Measurements from ENCODE around the gene SZT2.
A peak's percentile ranks its signal among the peaks of the same experiment; 100 is the strongest.
"Not testable (repeated sequence)": the region's sequence is repeated elsewhere in the genome, so short reads cannot be mapped to it uniquely, and the experiment has no call there.

The SZT2 gene

DNA sequence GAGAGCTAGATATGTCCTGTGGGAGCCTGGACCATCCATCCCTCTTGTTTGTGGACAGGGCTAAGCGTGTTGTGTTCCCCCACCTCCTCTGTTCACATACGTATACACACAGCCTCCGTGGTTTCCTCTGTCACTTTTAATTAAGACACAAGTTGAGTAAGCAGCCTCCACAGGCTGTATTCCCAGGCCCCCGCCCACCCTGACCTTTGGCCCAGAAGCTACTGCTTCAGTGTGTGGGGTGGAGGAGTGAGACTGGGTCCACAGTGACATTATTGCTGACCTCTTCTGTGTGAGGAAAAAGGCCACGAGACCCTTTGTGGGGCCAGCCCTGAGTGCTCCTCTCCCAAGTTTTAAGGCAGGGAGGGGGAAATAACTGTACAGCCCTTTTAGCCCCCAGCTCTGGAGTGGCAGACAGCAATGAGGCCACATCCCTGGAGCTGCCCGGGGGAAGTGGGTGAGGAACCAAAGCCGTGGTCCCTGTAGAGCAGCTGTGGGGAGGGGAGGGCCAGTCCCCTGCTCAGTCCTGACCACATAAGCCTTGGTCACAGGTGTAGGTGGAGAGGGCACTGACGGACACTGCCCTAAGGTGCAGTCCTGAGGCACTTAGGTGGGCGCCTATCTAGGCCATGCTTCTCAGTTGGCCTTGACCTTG is 26.3 kb upstream of the SZT2 start:
- DNase-seq (ENCODE audit: low read depth), result no peak

DNA sequence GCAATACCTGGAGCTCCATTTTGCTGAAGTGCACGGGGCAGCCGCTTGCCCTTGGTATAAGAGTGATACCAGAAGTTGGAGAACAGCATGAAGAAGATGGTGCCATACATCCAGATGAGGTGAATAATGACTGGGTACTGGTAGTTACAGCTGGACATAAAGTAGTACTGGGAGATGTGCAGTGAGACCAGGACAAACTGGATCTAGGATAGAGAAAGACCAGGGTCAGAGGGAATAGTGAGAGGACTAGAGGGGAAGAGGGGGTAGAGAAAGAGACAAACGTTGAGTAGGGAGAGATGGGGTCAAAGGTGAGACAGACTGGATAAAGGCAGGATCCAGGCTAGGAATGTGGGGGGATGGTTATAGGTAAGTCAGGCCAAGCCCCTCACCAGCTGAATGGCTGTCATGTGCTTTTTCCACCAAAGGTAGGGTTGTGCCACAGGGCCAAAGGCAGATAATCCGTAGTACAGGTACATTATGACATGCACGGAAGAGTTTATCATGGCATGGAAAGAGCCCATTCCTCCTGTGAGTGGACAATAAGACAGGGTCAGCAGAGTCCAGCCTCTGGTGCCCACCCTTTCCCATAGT is 25.7 kb upstream of the SZT2 start:
- no peak for DNase-seq (ENCODE audit: low read depth)

DNA sequence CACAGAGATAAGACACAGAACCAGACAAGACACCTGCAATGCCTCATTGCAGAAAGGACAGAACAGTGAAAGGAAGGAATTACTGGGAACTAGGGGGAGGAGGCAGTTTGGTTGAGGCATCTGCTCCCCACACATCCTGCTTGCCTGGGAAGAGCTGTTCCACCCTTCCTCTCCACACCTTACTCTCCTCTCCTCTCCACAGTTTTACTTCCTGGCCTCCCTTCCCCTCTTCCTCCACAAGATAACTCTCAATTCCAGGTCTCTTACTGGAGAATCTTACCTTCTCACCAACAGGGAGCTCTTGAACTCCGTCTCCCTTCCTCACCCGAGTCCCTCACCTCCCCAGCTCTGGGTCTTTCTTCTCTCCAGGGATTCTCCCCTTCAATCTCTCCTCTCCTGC is 24.0 kb upstream of the SZT2 start:
- DNase-seq (ENCODE audit: low read depth), result no peak

DNA sequence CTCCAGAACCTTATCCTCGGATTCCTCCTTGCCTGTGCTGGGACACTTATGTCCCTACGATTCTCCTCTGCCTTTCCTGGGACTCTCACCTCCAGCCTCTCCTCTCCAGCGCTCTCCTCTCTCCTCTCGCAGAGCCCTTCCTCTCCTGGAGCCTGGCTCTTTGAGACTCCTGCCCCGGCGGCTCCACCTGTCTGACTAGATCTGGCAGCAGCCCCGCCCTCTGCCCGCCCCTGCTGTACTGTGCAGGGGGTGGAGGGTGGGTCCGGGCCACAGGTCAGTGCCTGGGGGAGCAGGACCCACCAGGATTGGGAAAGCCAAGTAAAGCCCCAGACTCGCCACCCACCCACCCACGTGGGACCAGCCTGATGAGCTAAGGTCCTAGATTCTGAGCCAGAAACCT is 23.5 kb upstream of the SZT2 start:
- DNase-seq (ENCODE audit: low read depth), result no peak

DNA sequence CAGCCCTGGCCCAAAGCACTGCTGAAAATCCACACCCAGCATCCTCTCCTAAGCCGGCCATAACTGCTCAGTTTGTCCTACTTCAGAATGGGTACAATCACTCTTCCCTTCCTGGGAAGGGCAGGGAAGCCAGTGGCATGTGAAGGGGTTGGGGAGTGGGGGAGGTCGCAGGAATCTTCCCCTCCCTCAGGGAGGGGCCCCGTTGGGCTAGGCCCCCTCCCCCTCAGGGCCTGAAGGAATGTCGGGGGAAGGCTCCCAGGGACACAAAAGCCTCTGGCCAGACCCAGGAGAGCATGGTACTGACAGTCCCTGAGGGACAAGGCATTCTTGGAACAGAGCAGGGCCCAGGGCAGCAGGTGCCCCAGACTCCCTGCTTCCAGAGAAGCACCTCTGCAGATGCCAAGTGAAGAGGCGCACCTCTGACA is 23.1 kb upstream of the SZT2 start:
- DNase-seq (ENCODE audit: low read depth), result no peak

DNA sequence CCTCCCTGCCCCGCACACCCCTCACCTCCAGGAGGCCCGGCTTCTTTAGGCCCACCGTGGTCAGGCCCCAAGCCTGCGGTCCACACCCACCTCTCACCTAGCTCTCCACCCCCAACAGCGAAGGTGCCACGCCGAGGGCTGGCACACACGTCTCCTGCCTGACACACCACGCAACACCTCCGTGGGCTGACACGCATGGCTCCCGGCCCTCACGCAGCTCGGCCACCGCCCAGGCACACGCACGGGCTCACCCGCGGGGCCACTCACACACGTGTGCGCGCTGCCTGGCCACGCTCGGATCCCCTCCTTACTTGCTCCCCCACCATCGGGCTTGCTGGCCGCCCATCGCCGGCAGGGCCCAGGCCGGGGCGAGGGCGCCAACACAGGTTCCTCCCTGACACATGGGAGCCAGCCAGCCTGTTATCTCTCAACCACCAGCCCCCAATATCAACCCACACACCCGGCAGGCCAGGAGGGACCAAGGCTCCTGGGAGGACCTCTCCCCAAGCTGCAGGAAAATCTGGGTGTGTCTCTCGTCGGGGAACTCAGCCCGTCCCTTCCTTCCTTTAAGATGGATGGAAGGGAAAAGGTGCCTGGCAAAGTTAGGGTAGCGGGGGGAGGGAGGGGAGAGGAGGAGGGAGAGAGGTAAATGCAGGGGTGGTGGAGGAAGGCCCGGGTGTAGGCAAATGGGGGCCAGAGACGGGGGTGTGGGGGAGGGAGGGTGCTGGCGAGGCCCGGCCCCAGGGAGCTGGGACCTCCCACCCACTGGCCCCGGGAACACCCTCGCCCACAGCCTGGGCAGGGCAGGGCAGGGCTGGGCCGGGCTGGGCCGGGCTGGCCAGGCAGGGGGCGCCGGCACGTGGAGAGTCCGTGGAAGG is 22.4 kb upstream of the SZT2 start:
- no peak for DNase-seq (ENCODE audit: low read depth)

DNA sequence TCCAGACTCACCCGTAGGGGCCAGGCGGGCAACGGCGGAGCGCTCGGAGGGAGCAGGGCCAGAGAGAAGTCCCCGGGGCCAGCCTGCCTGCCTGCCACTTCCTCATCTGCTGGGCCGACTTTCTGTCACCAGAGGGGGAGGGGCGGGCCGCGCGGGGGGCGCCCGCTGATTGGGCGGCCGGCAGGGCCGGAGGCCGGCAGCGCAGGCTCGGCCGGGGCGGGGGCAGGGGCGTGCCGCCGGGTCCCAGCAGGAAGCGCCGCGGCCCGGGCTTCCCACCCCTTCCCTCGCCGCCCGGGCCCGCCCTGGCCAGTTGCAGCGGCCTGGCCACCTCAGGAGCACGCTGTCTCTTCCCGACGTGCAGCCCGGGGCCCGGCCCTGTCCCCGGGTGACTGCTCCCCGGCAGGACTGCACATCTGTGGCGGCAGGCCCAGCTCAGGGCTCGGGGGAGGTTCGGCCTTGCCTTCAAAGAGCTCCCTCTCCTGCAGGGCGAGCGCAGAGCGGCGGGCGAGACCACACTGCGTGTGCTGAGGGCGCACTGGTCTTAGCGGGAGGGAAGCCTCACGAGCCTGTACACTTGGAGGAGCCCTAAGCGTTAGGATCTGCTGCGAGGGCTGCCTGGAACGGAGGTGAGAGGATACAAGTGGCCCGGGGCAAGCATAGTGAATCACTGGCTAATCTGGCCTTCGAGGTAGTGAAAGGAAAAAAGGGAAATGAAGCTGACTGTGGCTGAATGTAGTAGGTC is 21.6 kb upstream of the SZT2 start, which contains the start of gene ELOVL1:
Gene ELOVL1 (minus strand): TSS at position 108 of the 742 bp plus-strand sequence. CDS start 2,402 bp downstream, outside the sequence.
- peak; percentile 81 for DNase-seq (ENCODE audit: low read depth)

DNA sequence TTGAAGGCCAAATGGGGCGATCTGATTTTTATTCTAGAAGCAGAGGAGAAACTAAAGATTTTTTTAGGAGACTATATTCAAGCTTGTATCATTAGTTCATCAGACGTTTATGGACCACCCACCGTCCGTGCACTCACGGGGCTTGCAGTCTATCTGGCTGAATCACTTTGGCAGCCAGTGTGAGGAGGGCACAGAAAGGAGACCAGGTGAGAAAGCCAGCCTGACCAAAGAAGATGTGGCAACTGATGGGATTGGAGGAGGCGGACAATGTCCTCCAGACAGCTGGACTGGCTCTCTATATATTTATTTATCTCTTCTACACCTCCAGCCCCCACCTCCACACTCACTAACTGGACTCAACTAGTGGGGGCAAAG is 21.1 kb upstream of the SZT2 start:
- DNase-seq (ENCODE audit: low read depth), result no peak

DNA sequence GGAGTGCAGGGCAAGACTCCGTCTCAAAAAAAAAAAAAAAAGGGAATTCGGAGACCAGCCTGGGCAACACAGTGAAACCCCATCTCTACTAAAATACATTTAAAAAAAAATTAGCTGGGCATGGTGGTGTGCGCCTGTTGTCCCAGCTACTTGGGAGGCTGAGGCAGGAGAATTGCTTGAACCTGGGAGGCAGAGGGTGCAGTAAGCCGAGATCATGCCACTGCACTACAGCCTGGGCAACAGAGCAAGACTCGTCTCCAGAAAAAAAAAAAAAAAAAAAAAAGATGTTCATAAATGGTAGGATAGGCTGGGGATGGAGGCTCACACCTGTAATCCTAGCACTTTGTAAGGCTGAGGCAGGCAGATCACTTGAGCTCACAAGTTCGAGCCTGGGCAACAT is 19.9 kb upstream of the SZT2 start:
- DNase-seq (ENCODE audit: low read depth), result not testable (repeated sequence)

DNA sequence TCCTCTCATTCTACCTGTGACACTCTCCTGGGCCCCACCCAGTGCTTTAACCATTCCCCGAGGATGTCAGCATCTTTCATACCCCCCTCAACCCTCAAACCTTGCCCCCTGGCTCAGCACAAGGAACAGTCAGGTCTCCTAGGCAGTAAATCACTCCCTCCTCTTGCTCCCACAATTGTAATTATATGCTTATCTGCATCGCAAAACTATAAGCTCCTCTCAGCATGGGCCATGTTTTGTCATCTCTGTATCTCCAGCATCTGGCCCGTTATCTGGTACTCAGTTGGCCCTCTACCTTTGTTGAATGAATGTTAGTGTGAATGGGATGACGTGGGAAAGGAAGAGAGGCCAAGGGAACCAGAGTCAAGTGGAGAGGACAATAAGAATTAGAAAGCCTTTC is 19.1 kb upstream of the SZT2 start:
- no peak for DNase-seq (ENCODE audit: low read depth)

DNA sequence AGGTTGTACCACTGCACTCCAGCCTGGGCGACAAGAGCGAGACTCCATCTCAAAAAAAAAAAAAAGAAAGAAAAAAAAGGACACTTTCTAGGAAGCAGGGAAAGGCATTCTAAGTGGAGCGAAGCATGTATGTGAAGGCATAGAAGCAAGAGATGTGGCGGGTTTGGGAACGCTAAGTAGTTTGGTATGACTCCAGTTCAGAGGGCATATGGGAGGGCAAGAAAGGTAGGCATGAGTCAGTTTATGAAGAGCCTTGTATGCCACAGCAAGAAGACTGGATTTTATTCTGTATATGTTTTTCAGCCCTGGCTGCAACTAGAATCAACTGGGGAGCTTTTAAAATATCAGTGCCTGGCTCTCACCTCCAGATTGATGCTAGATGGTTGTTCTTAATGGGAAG is 17.5 kb upstream of the SZT2 start:
- no peak for DNase-seq (ENCODE audit: low read depth)

DNA sequence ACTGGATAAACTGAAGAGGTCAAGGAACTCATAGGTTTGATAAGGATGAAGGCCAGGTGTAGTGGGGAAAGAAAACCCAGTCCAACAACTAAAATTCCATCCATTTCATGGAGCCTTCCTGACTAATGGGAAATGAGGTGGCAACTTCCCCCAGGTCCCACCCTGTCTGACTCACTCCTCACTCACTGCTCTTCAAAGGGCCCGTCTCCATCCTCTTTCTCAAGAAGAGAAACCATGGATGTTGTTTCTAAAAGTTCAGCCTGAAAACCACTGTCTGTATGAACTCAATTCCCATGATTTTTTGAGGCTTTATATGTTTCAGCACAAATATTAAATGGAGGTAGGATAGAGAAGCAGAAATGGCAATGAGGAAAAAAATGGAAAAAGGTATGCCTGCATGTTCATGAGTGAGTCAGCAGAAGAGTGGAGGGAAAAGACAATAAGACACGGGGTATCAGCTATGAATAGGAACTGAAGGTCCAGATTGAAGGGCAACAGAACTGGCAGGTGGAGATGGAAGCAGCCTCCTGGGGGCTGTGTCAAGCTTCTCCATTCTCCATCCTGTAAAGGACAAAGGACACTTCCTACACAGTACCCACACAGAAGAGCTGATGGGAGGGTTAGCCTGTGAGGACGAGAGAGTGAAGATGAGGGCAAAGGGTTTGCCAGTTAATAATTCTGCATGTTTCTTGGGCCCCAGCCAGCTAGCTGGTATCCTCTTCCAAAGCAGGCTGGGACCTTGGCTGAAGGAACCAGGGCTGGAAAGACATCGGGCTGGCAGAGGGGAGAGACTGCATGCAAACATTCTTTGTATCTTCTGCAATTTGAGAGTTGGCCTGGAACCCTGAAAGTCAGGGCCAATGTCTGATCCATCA is 16.4 kb upstream of the SZT2 start:
- no peak for DNase-seq (ENCODE audit: low read depth)

DNA sequence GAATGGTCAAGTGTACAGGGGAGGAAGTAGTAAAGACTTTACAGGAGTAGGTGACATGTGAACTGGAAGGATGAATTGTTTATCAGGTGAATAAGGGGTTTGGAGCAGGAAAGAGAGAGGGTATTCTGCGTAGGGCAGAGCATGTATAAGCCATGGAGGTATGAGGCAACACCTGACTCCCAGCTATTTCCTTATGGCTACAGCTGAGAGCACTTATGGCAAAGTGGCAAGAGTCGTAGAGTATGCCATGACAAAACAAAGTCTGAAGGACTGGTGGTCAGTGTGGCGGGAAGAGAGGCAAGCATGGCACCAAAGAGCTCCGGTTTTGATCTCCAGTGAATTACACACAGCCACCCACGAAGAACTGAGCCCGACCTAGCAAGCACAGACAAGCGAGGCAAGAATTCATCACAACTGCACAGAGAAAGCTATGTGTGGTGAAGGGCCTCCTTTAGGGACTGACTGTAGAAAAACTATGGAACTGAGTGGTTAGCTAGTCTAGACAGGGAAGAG is 12.9 kb upstream of the SZT2 start:
- DNase-seq (ENCODE audit: low read depth), result no peak

DNA sequence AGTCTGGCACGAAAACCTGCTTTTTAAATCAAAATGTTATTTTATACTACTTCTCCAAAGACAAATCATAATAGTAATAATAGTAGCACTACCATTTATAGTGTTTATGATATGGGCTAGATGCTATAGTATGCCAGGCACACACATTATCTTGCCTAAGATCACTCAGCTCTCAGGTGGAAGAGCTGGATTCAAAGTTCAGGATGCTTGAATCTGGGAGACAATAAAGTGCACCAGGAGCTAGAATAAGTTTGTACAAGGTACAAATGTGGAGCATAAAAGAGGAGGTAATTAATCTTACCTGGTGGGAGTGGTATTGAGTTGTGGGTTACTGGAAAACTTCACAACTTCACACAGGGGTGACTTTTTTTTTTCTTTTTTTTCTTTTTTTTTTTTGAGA is 11.9 kb upstream of the SZT2 start:
- no peak for DNase-seq (ENCODE audit: low read depth)

DNA sequence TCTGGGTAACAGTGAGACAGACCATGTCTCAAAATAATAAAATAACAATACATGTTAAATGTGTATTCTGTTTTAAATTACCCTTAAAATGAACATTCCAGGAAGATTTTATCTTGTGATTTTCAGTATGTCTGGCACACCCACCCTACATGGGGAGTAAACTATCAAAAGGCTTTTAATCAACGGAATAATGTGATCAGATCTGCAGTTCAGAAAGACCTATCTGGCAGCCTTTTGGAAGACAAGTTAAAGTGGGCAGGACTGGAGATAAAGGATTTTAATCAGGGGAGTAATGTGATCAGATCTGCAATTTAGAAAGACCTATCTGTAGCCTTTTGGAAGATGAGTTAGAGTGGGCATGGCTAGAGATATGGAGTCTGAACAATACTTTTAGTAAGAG is 10.2 kb upstream of the SZT2 start:
- DNase-seq (ENCODE audit: low read depth), result no peak

DNA sequence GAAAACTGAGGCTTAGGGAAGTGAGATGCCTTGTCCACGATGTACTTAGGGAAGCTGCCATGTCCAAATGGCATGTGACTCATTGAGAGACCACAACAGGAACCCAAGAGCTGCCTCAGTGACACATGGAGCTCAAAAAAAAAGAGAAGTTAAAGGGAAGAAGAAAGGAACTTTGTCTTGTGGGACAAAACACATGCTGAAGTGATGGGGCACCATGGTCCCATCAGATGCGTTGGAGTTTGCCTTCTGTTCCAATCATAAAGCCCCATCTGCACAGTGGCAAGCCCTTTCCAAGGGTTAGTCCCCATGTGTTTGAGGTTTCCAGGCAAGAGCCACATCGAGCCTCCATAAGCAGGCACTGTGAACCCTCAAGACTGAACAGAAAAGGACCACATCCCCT is 8.1 kb upstream of the SZT2 start:
- DNase-seq (ENCODE audit: low read depth), result no peak

DNA sequence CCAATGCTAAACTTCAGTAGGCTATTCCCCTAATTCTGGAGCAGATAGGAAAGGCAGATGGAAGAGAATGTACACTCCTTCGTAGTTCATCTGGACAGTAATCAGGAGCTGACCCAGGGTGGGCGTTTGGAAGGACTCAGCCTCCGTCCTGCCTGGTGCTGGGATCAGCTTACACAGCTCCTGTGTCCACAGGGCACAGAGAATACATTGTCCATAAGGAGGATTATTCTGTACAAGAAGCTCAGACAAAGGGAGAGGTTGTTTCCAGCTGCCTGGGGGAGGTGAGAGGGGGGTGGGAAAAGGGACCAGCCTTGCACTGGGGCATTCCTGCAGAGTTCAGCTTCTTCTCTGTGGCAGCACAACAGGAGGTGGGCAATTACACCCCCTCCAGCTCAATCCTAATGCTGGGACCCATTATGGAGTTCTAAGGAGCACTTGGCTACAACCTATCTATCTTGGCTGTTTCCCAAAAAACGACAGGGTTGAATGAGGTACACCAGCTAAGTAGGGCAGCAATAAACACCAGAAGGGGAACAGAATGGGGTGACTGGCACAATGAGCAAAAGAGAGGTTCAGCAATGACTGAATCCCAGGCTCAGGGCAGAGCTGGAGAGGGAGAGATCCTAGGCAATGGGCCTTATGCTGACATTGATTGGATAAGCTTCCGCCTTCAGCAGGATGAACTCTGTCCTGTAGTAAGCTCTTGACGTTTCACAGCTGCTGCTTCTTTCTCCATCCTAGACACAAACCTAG is 7.5 kb upstream of the SZT2 start:
- DNase-seq (ENCODE audit: low read depth), result no peak

DNA sequence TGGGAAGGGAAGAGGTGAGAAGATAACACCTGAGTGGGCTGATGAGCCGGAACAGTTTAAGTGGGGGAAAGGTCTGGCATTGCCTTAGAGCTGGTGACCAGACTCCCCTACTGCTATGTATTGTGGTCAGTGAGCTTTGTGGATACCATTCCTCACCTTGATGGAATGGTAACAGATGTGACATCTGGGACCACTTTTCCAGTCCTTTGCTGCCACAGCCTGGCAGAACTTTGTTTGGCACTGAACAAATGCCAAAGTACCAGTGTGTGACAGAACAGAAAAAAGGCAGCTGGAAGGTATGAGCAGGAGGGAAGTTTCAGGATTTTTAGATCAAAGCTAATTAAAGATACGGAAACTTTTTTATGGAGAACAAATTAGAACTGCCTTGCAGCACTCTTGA is 6.2 kb upstream of the SZT2 start:
- no peak for DNase-seq (ENCODE audit: low read depth)

DNA sequence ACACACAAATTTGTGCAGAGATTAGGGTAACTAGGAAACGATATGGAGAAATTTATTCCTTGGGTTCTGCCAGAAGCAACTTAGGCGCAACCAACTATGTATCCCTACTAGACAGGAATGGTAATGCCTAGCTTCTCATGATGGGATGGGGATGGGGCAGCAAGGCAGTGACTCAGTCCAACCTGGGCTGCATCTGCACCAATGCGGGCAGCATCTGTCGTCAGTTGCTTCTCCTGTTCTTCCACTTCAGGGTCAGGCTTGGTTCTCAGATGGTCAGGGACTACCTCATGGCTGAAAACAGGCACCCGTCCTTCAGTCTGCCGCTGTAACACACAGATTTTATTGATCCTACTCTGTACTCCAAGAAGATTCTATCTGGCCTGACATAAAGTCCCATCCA is 3.0 kb upstream of the SZT2 start:
- no peak for DNase-seq (ENCODE audit: low read depth)

DNA sequence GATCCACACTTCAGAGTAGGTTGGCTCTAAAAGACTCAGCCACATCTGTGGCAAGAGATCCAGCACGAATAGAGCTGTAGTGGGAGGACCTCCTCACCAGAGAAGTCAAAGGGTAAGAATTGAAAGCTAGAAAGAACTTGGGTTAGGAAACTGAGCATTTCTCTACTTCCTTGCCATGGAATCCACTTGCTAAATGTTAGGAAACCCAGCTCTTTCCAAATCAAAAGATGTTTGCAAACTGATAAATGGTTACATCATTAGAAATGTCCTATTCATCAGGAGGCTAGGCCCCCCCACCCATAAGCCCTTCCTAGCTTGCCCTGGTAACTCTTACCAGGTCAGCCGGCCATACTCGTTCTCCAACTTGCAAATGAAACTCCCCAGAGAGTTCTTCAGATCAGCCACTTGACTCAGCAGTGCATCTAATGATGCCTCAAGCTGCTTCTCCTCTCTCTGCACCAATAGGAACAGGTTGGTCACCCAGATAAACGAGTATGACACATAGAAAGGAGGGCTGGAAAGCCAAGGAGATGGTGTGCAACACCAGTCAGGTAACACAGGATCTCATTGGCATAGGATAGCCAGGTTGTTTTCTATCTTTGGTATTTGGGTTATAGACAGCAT is 1.6 kb upstream of the SZT2 start:
- no peak for DNase-seq (ENCODE audit: low read depth)

All from stimulated activated CD8-positive, alpha-beta memory T cell treated with anti-CD3 and anti-CD28 coated beads, Interleukin-7, amount 100 ng/mL, for 24 hours (primary cell).